ENCODE results near the gene ADARB1.

ADARB1 gene

GRCh38 chr21:45039317-45040156 lies 34.8 kb upstream of the ADARB1 start:
- no peak for DNase-seq (ENCODE audit: low read depth in 2 of 2)

DNA sequence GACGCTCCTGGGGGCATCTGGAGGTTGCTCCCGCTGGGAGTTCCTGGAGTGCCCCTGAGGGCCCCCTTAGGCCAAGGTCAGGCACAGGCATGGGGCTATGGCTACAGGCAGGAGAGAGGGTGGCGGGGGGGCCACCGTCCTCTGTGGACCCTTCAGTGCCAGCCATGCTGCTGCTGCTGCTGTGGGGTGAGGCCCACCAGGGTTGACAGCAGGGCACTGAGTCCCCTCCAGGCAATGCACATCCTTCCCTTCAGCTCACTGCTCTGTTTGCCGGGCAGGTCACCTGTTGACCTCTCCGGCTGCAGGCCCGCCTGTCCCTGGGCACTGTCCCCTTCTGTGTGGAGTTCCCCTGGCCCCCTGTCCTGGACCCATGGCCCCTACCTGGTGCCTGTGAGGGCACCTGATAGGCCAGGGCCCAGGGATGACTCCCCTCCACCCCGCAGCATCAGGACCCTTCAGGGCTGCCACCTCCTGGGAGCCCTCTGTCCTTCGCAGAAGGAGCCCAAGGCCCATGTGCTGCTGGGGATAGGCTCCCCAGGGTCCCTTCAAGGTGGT lies 34.1 kb upstream of the ADARB1 start:
- DNase-seq (ENCODE audit: low read depth in 2 of 2): no peak

GRCh38 chr21:45040739-45041138 lies 33.6 kb upstream of the ADARB1 start:
- DNase-seq (ENCODE audit: low read depth in 2 of 2): no peak

- DNase-seq (ENCODE audit: low read depth in 2 of 2): no peak
Observed at GRCh38 chr21:45041351-45041805, 33.0 kb upstream of the ADARB1 start.

DNA sequence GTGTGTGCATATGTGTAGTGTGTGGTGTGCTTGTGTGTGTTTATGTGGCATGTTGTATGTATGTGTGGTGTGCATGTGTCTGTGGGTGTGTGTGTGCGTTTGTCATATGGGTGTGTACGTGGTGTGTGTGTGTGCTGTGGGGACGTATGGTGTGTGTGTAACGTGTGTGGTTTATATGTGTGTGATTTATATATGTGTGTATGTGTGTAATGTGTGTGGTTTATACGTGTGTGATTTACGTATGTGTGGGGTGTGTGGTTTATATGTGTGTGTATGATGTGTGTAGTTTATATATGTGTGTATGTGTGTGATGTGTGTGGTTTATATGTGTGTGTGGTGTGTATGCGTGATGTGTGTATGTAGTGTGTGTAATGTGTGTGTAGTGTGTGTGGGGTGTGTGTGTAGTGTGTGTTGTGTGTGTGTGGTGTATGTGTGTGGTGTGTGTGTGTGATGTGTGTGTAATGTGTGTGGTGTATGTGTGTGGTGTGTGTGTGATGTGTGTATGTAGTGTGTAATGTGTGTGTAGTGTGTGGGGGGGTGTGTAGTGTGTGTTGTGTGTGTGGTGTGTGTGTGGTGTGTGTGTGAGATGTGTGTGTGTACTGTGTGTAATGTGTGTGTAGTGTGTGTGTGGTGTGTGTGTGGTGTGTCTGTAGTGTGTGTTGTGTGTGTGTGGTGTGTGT lies 32.3 kb upstream of the ADARB1 start:
- no peak for DNase-seq (ENCODE audit: low read depth in 2 of 2)

DNA sequence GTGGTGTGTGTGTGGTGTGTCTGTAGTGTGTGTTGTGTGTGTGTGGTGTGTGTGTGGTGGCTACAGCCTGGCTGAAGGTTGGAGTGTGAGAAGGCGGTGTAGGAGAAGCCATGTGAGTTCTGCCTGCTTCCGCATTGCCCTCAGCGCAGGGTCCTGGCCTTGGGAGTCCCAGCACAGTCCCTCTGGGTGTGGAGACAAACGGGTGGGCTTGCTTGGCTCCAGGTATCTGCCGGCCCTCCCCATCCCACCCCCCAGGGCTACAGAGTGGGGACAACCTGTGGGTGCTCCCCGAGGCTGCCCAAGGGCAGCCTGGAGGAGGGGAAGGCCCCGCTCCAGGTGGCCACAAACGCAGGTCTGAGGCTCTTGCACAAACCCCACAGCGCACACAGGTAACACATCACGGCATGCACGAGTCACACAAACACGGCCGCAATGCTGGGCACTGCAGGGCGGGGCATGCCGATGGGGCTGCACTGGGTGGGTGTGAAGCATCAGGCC lies 31.7 kb upstream of the ADARB1 start:
- DNase-seq (ENCODE audit: low read depth in 2 of 2): no peak

DNA sequence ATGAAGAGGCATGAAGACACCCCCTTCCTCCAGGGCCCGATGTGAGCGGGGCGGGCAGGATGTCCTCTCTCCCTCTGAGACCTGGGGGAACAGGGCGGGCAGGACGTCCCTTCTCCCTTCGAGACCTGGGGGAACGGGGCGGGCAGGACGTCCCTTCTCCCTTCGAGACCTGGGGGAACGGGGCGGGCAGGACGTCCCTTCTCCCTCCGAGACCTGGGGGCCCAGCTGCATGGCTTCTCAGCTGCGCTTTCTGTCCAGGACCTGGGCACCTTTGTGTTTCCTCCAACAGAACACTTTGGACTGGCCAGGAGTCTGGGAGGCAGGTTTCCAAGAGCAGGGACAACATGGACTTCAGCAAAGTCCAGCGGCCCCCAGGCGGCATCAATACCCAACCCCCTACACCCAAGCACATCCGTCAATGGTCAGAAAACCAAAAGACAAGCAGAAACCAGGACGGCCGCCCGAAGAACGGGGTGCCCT lies 30.8 kb upstream of the ADARB1 start:
- no peak for DNase-seq (ENCODE audit: low read depth in 2 of 2)

- DNase-seq (ENCODE audit: low read depth in 2 of 2): no peak
Observed at GRCh38 chr21:45045481-45045880, 28.9 kb upstream of the ADARB1 start.

DNA sequence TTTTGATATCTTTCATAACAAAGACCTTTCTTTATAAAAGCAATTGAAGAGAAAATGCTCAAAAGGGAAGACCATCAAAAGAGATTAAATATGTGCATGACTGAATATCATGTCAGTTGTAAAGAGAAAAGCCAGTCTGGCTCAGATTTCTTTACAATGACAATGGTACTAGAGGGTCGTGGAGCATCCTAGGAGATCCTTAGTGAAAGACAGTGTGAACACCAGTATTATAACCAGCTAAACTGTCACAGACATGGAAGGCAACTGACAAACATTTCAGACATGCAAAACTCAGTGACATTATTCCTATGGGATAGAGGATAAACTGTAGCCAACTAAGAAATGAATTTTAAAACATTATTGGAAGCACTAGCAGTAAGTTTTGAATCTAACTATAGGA lies 27.1 kb upstream of the ADARB1 start:
- no peak for DNase-seq (ENCODE audit: low read depth in 2 of 2)

- no peak for DNase-seq (ENCODE audit: low read depth in 2 of 2)
Observed at GRCh38 chr21:45048026-45048698, 26.2 kb upstream of the ADARB1 start.

DNA sequence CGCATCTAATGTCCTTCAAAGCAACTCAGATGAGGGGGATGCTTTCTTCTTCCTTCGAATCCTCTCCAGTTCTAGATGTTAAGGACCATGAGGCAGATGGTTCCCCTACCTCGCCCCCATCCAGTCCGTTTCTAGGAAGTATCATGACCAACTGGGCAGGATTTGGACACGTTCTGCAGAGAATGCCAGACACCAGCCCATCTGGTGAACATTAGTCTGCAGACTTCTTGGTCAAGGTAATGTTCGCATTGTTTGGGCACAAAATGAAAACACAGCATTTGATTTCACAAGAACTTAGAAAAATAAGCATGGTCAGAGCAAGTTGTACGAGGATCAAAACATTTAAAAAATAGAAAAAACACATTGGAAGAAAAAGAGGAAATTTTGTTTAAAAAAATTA lies 25.4 kb upstream of the ADARB1 start:
- DNase-seq (ENCODE audit: low read depth in 2 of 2): no peak

GRCh38 chr21:45049714-45050344 lies 24.6 kb upstream of the ADARB1 start:
- DNase-seq (ENCODE audit: low read depth in 2 of 2): no peak

- DNase-seq (ENCODE audit: low read depth in 2 of 2): no peak
Observed at GRCh38 chr21:45050345-45050796, 24.0 kb upstream of the ADARB1 start.

GRCh38 chr21:45050797-45051489 lies 23.4 kb upstream of the ADARB1 start:
- DNase-seq (ENCODE audit: low read depth in 2 of 2): no peak

GRCh38 chr21:45051580-45052434 lies 22.6 kb upstream of the ADARB1 start:
- DNase-seq (ENCODE audit: low read depth in 2 of 2): no peak

- no peak for DNase-seq (ENCODE audit: low read depth in 2 of 2)
Observed at GRCh38 chr21:45052960-45053359, 21.4 kb upstream of the ADARB1 start.

GRCh38 chr21:45053561-45054226 lies 20.7 kb upstream of the ADARB1 start:
- no peak for DNase-seq (ENCODE audit: low read depth in 2 of 2)

GRCh38 chr21:45054227-45054926 lies 20.0 kb upstream of the ADARB1 start:
- no peak for DNase-seq (ENCODE audit: low read depth in 2 of 2)

Data from stimulated activated CD8-positive, alpha-beta memory T cell treated with anti-CD3 and anti-CD28 coated beads, Interleukin-2, amount 100 ng/mL, for 48 hours (primary cell).